GM18498 (cell line): ENCODE data around the gene CCDC93.

Experiments used
- ATAC-seq: cut with Tn5 transposase; IDR thresholded peaks from one replicate; pipeline ENCODE4 v1.9.1; 2021; ENCODE audit warnings: mild to moderate bottlenecking, moderate library complexity; ENCODE audit not compliant: unreplicated experiment

The CCDC93 gene, protein sequence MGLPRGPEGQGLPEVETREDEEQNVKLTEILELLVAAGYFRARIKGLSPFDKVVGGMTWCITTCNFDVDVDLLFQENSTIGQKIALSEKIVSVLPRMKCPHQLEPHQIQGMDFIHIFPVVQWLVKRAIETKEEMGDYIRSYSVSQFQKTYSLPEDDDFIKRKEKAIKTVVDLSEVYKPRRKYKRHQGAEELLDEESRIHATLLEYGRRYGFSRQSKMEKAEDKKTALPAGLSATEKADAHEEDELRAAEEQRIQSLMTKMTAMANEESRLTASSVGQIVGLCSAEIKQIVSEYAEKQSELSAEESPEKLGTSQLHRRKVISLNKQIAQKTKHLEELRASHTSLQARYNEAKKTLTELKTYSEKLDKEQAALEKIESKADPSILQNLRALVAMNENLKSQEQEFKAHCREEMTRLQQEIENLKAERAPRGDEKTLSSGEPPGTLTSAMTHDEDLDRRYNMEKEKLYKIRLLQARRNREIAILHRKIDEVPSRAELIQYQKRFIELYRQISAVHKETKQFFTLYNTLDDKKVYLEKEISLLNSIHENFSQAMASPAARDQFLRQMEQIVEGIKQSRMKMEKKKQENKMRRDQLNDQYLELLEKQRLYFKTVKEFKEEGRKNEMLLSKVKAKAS

DNA sequence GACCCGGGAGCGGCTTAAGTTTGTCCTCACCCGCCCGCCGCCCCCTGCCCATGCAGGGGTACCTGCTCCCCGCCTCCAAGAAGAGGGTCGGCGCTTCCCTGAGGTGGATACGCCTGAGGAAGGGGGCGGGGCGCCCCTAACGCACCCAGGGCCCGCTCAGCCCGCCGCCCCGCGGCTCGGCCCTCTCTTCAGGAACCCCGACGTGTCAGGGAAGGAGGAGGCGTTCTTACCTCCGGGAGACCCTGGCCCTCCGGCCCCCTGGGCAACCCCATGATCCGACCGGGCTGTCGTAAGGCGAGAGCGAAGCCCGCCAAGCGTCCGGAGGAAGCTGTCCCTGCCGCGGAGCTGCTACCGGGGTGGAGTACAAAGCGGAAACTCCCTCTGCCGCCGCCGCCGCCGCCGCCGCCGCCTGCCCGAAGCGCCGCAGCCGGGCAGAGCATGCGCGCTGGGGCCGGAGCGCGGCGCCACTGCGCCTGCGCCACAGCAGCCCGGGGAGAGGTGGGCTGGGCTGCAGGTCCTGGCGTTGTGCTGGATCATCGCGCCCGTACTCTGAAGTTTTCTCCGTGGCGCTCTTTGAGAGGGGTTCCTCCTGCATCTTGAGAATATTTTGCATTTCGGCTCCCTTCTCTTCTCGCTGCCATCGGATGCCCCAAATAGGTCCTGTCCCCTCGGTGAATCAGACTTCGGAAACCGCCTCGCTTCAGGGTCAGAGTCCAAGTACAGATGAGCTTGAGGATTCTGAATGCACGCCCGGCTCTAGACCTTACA lies at the start of gene CCDC93:
Gene CCDC93, minus strand, starts transcription at position 347 of the 768 bp plus-strand sequence. Its CDS starts 75 bp downstream, at position 272.
- peak; percentile 91 for ATAC-seq

DNA sequence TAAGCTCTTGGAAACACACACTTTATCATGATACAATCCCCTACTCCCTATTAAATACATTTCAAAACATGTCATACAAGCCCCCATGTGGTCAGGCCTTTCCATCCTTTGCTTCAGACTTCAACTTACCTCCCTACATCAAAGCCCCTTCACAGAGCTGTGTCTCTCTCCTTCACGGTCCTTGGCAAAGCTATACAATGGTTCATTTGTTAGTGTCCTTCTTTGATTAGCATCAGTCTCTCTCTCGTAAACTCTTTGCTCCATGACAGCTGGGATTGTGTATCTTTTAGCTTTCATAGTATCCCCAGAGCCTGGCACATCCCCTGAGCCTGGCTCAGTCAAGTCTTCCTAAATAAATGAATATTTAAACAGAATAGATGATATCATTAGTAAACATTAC lies 48.8 kb upstream of the CCDC93 start:
- no peak for ATAC-seq

- ATAC-seq, result no peak
These were observed 48.2 kb upstream of the CCDC93 start for GRCh38 chr2:118062048-118062447.

DNA sequence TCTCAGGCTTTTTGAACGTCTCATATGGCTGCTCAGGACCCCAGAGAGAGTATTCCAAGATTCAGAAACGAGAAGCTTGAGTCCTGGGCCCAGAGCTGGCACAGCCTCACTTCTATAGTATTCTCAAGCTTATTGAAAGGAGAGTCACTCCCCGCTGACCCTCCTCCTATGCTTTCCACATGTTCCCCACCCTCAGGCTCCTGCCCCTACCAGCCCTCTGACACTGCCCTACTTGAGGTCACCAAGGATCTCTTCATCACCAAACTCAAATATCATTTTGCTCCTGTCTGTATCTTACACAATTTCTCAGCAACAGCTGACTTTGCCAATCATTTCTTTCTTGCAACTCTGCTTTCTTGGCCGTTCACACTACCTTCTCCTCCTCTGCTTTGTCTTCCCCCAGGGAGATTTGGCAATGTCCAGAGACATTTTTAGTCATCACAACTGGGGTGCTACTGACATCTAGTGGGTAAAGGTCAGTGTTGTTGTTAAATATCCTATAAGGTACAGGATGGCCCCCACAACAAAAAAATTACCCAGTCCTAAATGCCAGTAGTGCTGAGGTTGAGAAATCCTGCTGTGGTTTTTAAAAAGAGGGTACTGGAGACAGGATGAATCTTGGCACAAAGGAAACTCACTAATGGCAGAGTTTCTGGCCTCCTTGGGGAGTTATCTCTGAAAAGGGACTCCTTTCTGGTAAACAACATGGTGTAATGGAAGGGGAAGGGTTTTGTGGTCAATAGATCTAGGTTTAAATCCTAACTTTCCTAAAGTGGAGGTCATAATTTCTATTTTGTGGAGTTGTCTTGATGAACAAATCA lies 47.5 kb upstream of the CCDC93 start:
- peak; percentile 78 for ATAC-seq

DNA sequence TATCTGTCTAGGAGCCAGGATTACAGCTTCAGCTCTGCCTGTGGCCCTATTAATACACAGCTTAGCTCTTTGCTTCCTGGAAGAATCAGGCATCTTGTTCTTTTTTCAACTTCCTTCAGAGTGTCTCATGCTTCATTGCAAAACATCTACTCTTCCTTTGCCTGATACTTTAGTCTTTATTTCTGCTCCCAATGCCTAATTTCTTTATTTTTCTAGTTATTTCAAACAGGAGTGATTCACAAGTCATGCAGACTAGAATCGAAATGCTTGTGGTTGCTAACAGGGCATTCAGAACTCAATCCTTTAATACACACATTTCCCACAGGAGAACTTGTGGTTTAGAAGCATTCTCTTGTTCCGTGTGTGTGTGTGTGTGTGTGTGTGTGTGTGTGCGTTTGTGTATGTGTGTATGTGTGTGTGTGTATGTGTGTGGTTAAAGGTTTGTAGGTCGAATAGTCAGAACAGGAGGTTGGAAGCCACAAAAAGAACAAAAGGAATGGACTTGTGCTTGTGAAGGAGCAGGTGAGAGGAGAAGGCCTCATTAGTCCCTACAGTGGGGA lies 46.1 kb upstream of the CCDC93 start:
- ATAC-seq, result no peak

- no peak for ATAC-seq
These were observed 45.1 kb upstream of the CCDC93 start for GRCh38 chr2:118058951-118059350.

DNA sequence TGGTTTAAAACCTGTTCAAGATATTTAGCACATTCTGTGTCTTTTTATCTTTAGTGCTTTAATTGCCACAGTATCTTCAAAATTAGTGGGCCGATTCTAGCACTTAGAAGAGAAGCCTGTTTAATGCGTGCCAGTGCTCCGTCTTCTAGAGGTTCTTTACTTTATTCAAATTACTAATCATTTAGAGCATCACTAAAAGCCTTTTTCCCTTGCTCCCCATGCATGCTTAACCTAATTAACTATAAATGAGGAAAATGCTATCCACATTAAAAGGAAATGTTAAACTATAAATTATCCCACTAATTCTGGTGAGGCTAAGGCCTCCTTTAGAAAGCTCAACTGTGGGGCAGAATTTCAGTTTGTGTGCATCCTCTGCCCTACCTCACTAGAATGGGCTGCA lies 42.9 kb upstream of the CCDC93 start:
- no peak for ATAC-seq

DNA sequence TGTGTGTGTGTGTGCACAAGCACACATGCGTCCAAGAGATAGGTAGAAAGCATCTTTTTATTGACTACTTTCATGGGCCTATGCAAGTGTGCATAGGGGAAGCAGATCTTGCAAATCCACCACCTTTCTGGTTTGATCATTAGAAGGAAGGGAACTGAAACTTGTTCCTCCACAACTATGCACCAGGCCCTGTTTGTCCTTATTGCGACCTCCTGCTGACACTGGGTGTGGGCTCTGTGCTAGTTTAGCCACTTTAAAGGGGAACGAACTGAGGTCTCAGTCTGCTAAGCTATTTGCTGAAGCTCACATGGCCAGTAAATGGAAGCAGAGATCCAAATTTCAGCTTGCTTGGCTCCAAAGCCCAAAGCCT lies 42.3 kb upstream of the CCDC93 start:
- ATAC-seq, result peak; percentile 88

GRCh38 chr2:118055512-118056164 lies 41.8 kb upstream of the CCDC93 start:
- ATAC-seq, result peak; percentile 93

GRCh38 chr2:118054213-118055008 lies 40.5 kb upstream of the CCDC93 start:
- no peak for ATAC-seq

DNA sequence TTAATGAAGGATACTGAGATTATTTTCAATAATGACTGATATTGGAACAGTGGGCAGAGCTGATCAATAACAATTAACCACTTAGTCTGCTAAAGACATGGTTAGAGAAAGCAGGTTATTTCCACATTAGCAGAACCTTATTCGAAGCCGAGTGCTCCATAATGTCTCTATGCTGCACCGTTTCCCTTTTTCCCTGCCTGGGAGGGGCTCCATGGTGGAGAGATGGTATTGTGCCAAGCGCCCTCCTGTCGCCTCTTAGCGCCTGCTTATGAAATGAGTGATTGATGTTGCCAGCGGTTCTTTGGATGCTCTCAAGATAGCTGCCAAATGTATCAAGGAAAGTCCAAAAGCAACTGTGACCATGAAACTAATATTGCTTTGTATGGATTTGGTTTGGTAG lies 39.8 kb upstream of the CCDC93 start:
- no peak for ATAC-seq

DNA sequence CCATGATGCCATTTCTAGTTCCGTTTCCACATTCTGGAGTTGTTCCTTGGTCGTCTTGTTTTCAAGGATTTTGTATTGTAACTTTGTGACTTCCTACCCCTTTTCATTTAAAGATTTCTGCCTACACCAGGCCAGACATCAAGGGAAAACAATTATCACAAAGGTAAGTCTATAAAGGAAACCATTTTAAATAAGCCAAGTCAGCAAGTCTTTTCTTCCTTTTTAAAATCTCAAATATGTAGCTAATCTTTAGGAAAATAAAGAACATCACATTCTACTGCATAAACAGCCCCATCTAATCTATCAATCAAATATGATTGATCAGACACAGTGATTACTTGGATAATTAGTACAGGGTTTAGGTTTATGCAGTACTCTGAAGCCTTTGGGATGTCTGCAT lies 38.6 kb upstream of the CCDC93 start:
- ATAC-seq, result no peak

GRCh38 chr2:118051826-118052358 lies 38.0 kb upstream of the CCDC93 start:
- ATAC-seq, result no peak

- ATAC-seq, result no peak
These were observed 37.1 kb upstream of the CCDC93 start for GRCh38 chr2:118050974-118051373.

DNA sequence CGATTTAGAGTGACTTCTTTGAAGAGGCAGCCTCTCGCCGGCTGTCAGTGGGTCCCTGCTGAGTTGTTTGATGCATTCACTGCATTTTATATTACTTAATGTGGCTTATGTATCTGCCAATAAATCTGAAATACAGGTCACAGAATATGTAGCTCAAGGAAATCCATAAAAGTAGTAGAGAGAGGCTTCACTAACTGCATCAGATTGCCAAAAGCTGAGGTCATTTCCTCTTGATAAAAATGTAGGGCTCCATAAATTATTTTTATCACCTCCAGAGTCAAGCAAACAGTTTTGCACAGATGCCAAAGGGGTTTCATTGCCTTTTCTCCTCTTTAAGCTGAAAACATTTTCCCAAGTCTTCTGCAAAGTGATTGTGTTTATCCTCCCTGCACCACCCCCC lies 36.5 kb upstream of the CCDC93 start:
- no peak for ATAC-seq

- peak; percentile 86 for ATAC-seq
These were observed 35.9 kb upstream of the CCDC93 start for GRCh38 chr2:118049816-118050140.

- no peak for ATAC-seq
These were observed 35.4 kb upstream of the CCDC93 start for GRCh38 chr2:118049140-118049815.

- no peak for ATAC-seq
These were observed 34.5 kb upstream of the CCDC93 start for GRCh38 chr2:118048401-118048800.
